GM18498 (cell line): ENCODE results near the gene CDCA5.

Source experiments
- ATAC-seq: cut with Tn5 transposase; IDR thresholded peaks from one replicate; pipeline ENCODE4 v1.9.1; 2021; ENCODE audit warnings: mild to moderate bottlenecking, moderate library complexity; ENCODE audit not compliant: unreplicated experiment

Gene CDCA5

DNA sequence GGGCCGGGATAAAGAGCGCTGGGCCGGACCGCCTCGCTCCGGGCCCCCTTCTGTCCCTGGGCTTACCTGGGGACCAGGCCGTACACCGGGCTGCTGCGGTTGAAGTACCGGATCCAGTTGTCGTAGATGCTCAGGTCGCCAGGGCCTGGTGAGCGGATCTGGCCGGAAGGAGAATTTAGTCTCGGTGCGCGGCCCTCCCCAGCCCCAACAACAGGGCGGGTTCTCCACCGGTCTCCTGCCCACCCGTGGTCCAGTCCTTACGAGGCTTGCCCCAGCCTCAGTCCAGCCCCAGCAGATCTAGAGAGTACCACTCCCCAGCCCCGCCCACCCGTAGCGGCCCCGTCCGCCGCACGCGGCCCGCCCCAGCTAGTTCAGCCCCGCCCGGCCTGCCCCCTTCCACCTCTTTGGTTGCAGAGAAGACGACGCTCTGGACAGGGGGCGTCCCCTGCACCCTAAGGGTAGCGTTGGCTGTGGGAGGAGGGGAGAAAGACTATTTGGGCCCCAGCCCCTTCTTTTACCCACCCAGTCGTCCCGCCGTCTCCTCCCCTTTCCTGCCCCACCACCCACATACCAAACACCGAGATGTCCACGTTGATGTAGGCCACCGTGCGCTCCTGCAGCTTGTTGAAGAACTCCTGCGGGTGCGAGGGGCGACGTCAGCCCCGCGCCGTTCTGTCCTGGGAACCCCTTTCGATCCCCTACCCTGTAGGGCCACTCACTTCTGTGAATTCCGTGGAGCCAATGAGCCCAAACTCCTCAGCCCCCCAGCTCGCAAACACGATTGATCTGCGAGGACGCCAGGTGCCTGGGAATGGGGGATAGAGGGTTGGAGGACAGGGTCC is 36.0 kb downstream of the CDCA5 start:
- no peak for ATAC-seq

DNA sequence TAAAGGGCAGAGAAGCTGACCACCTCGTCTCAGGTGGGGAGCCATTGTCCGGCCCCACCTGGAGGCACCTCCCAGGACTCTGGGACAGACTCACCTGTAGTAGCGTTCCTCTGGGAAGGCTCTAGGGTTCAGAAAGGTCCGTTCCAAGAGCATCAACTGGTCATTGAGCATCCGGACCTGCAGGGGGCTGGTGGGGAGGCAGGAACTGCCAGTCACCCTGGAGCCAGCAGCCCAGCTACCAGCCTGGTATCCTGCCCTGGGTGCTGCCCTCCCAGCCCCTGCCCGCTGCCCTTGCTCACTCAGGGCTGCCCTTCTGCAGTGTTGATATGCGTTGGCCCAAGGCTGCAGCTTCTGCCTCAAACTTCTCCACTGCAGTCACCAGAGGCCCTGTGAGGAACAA is 38.1 kb downstream of the CDCA5 start:
- ATAC-seq: no peak

DNA sequence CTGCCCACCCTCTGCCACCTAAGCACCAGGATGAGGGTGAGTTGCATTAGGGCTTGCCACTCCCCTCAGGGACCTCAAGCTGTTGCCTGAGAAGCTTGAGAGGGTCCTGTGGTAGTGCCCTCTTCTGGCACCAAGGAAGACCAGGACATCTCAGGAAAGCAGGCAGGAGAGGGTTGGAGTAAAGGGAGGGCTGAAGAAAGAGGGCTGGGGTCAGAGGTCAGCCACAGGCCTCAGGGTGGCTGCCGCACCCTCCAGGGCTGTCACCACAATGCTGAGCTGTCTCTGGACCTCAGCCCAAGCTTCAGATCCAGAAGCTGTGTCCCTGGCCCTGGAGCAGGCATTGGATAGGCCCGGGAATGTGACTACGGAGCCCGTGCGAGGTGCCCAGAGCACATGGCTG is 38.8 kb downstream of the CDCA5 start:
- ATAC-seq: no peak

DNA sequence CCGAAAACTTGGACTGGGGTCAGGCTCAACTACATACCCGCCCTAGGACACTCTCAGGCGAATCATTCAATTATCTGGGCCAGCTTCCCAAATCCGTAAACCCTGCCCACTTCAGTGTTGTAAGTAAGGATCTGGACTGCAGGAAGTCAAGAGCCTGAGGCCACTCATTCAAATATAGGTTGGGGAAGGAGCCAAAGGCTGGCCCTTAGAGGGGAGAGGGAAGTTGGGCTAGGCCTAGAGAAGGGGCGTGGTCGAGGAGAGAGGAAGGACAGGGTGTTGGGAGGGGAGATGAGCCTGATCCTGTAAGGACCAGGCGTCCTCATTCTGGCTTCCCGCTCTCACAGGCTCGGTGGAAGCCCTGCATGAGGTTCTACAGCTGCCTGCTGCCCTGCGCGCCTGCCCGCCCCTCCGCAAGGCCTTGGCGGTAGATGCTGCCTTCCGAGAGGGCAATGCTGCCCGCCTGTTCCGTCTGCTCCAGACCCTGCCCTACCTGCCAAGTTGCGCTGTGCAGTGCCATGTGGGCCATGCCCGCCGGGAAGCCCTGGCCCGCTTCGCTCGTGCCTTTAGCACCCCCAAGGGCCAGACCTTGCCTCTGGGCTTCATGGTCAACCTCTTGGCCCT is 39.8 kb downstream of the CDCA5 start:
- no peak for ATAC-seq

DNA sequence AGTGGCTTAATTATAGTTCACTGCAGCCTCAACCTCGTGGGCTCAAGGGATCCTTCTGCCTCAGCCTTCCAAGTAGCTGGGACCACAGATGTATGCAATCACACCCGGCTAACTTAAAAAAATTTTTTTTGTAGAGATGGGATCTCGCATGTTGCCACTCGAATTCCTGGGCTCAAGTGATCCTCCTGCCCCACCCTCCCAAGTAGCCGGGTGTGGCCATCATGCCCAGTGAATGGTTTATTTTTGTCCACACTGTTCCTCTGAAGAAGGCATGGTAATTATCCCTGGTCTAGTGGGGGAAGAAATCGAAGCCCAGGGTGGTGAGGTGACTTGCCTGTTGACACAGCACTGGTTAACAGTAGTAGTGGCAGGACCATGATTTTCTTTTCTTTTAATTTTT is 40.9 kb downstream of the CDCA5 start:
- ATAC-seq: no peak

DNA sequence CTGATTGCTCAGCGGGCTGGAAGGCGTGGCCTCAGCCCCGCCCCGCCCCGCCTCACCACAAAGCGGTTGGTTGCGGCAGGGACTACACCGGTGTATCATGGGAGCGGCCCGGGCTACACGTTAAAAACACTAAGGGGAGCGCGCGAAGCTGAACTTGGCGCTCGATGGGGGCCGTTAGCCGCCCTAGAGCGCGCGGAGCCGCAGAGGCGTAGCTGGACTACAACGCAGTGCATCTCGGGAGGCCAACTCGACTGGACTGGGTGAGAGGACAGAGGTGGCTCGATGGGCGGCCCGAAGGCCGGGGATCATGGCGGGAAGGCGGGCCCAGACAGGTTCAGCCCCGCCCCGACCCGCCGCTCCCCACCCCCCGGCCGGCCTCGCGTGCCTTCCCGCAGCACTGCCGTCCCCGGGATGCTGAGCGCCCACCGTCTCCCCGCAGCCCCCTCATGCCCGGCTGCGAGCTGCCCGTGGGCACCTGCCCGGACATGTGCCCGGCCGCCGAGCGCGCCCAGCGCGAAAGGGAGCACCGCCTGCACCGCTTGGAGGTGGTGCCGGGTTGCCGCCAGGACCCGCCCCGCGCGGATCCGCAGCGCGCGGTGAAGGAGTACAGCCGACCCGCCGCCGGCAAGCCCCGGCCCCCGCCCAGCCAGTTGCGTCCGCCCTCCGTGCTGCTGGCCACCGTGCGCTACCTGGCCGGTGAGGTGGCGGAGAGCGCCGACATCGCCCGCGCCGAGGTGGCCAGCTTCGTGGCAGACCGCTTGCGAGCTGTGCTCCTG is 42.8 kb downstream of the CDCA5 start, which contains the start of gene SAC3D1:
Gene SAC3D1 (plus strand): TSS at position 364 of the 776 bp plus-strand sequence. CDS start 83 bp downstream, at position 447.
- ATAC-seq: peak; percentile 89

DNA sequence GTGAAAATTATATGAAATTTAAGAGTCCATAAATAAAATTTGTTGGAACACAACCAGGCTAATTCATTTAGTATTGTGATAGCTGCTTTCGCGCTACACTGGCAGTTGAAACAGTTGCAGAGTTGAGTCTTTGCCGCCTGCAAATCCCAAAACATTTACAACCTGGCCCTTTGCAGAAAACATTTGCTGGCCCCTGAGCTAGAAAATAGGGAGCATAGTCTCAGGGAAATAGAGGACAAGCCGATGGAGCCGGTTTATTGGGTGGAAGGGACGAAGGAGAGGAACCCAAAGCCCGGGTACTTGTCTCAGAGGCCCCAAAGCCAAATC is 43.4 kb downstream of the CDCA5 start:
- ATAC-seq: no peak

DNA sequence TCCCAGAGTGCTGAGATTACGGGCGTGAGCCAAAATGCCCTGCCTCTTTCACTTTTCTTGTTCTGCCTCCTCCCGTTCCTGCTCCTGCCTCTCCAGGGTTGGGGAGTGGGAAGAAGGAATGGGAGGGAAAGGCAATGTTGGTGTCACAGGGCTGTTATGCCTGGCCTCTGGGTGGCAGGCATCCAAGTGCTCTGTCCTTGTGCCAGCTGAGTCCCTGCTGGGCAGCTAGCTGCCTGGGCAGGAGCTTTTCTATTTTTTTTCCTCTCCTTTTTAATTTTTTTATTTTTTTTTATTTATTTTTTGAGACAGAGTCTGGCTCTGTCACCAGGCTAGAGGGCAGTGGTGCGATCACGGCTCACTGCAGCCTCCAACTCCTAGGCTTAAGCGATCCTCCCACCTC is 46.9 kb downstream of the CDCA5 start:
- ATAC-seq: no peak

DNA sequence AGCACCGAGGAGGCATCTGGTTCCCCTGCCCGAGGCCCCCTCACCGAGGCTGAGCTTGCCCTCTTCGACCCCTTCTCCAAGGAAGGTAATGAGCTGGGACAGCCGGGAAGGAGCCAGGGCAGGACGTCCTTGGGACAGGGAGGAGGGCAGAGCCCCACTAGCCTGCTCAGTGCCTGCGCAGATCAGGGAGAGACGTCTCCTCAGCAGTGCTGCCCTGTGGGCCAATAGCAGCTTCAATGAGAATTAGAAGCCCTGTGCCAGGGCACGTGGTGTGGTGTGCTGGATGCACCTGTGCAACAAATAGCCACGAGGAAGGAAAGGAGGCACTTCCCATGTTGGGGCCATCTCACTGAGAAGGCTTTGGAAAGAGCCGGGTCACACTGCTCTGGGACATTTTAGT is 48.3 kb downstream of the CDCA5 start:
- no peak for ATAC-seq

DNA sequence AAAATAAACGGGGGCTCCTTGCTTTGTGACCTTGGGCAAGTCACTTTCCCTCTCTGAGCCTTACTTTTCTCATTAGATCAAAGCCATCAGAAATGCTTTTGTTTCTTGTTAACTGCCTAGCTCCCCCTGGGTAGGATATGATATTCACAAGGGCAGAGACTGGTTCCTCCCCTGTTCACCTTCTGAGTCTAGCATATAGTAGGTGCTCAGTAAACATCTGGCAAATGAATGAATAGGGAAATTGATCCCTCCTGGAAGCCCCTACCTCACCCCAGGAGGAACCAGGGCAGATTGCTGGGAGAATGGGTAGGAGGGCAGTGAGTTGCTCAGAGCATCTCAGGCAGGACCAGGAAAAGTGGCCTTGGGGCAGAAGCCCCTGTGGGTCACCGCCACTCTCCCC is 49.4 kb downstream of the CDCA5 start:
- no peak for ATAC-seq

DNA sequence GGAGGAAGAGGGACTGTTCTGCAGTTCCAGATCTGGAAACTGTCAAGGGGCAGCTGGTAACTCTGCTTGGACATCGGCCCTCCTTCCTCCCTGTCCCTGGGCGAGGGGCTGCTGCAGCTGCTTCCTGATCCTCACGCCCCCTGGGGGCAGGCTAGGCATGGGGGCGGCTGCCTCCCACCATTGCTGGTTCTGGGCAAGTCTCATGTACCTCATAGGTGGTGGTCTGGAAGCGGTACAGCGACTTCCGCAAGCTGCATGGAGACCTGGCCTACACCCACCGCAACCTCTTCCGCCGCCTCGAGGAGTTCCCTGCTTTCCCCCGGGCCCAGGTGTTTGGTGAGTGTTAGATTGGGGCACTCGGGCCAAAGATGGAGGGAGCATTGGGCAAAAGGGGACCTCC is 51.6 kb downstream of the CDCA5 start:
- ATAC-seq: no peak
